Ascending aorta (tissue), 2 donors: ENCODE results near the gene ZC2HC1B. TPM values are rescaled to one million over a fixed set of nuclear protein-coding genes. Genes with fewer than 3 reads are reported as not detected.

Source experiments
- DNase-seq, 2 donors: peaks; one replicate each; pipeline ENCODE4 v3.0.0-alpha.2; 2019; ENCODE audit warnings: low spot score in 2 of 2
- H3K27ac ChIP-seq, 2 donors: fragments of 200-600 bp; sonication (generic); one replicate each; pipeline ENCODE4 v1.5.1; 2016 to 2017; ENCODE audit warnings: mild to moderate bottlenecking in 1 of 2
- H3K27me3 ChIP-seq: fragments of 200-600 bp; sonication (generic); one replicate; pipeline ENCODE4 v1.5.1; 2017
- H3K36me3 ChIP-seq, 2 donors: fragments of 200-600 bp; sonication (generic); one replicate each; pipeline ENCODE4 v1.5.1; 2016
- H3K4me1 ChIP-seq, 2 donors: fragments of 200-600 bp; sonication (generic); one replicate each; pipeline ENCODE4 v1.5.1; 2016 to 2017; ENCODE audit warnings: mild to moderate bottlenecking in 1 of 2
- H3K4me3 ChIP-seq, 2 donors: fragments of 200-600 bp; sonication (generic); one replicate each; pipeline ENCODE4 v1.5.1; 2016 to 2017; ENCODE audit warnings: mild to moderate bottlenecking in 1 of 2
- H3K9me3 ChIP-seq, 2 donors: fragments of 200-600 bp; sonication (generic); one replicate each; pipeline ENCODE4 v1.5.1; 2016
- CTCF ChIP-seq, 3 experiments: fragments of 200-600 bp in 2 of 3; fragments of 450-650 bp in 1 of 3; sonication (generic) in 2 of 3; IDR thresholded peaks; one replicate each; pipeline ENCODE4 v1.5.1; 2016 to 2019; ENCODE audit warnings: antibody characterized with exemption in 3 of 3, mild to moderate bottlenecking in 1 of 3, moderate library complexity in 1 of 3
- intact Hi-C: fragments of 100-400 bp; cut with DNase I; formaldehyde crosslinking; loops from one replicate; pipeline ENCODE4 v1.15.1; 2023
- total RNA-seq: library from RNA; depleted of rRNA; stranded (reverse); fragments of >200 nt; gene quantifications from one replicate; pipeline ENCODE4 v1.1.0, GENCODE V29; 2016

Gene ZC2HC1B
- total RNA-seq, 1 donor from 2014 or later = not detected

- no peak for TF ChIP-seq CTCF (IDR thresholded peaks at IDR 0.05)
- intact Hi-C loops = no loop called here
- no peaks in the 10 kb centered on the region for H3K4me1 ChIP-seq
- H3K36me3 ChIP-seq = peaks cover 9 to 20% of the 10 kb centered on the region in 2 donors
- H3K4me3 ChIP-seq = no peak overlapping the region
- no peak for DNase-seq
- H3K9me3 ChIP-seq = no peaks in the 10 kb centered on the region
- H3K27me3 ChIP-seq = no peaks in the 10 kb centered on the region
- H3K27ac ChIP-seq = no peak overlapping the region
These were observed 83.9 kb downstream of the ZC2HC1B start for GRCh38 chr6:143948208-143948607.

DNA sequence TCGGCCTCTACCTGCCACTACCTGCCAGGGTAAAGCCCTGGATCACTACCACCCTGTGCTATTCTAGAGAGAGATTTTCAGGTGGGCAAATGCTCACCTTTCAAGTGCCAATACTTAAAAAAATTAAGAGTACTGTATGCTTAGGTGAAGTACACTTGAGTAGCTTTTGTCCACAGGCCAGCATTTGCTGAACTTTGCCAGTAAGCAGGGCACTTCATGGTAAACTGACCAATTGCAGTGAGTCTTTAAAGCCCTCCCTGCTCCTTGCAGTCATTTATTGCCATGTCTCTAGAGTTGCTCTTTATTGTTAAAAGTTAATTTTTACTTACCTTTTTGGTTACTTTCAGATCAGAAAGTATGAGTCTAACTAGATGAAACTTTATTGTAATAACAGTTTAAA is 85.3 kb downstream of the ZC2HC1B start:
- Histone ChIP-seq H3K27ac (no peak overlapping the region), H3K4me1 (no peaks in the 10 kb centered on the region), H3K36me3 (peaks cover 9 to 20% of the 10 kb centered on the region in 2 donors), H3K27me3 (no peaks in the 10 kb centered on the region), H3K4me3 (no peak overlapping the region), H3K9me3 (no peaks in the 10 kb centered on the region)
- DNase-seq = no peak
- TF ChIP-seq CTCF (IDR thresholded peaks at IDR 0.05) = no peak
- intact Hi-C loops = no loop called here

GRCh38 chr6:143949962-143950361 is 85.7 kb downstream of the ZC2HC1B start:
- Histone ChIP-seq H3K27ac (no peak overlapping the region), H3K4me1 (no peaks in the 10 kb centered on the region), H3K36me3 (peaks cover 9 to 20% of the 10 kb centered on the region in 2 donors), H3K27me3 (no peaks in the 10 kb centered on the region), H3K9me3 (no peaks in the 10 kb centered on the region), H3K4me3 (no peak overlapping the region)
- no peak for DNase-seq
- intact Hi-C loops = no loop called here
- TF ChIP-seq CTCF (IDR thresholded peaks at IDR 0.05) = no peak

- TF ChIP-seq CTCF (IDR thresholded peaks at IDR 0.05) = no peak
- no peak for DNase-seq
- Histone ChIP-seq H3K36me3 (peaks cover 9 to 20% of the 10 kb centered on the region in 2 donors), H3K27ac (no peak overlapping the region), H3K9me3 (no peaks in the 10 kb centered on the region), H3K4me1 (no peaks in the 10 kb centered on the region), H3K4me3 (no peak overlapping the region), H3K27me3 (no peaks in the 10 kb centered on the region)
- intact Hi-C loops = no loop called here
These were observed 86.6 kb downstream of the ZC2HC1B start for GRCh38 chr6:143950875-143951274.

- H3K27me3 ChIP-seq = no peaks in the 10 kb centered on the region
- H3K27ac ChIP-seq = no peak overlapping the region
- intact Hi-C loops = no loop called here
- peaks cover 5 to 19% of the 10 kb centered on the region in 2 donors for H3K36me3 ChIP-seq
- DNase-seq = no peak
- no peaks in the 10 kb centered on the region for H3K4me1 ChIP-seq
- H3K4me3 ChIP-seq = no peak overlapping the region
- TF ChIP-seq CTCF (IDR thresholded peaks at IDR 0.05) = no peak
- H3K9me3 ChIP-seq = no peaks in the 10 kb centered on the region
These were observed 87.9 kb downstream of the ZC2HC1B start for GRCh38 chr6:143952060-143952778.
